ENCODE results near the gene GSTP1.

Gene GSTP1

GRCh38 chr11:67626970-67627369 is 43.4 kb downstream of the GSTP1 start:
- DNase-seq (ENCODE audit: low read depth, low spot score), result no peak
- TF ChIP-seq CTCF (IDR thresholded peaks at IDR 0.05; ENCODE audit: insufficient read depth, low read length, missing control alignments), result no peak
- ChIA-PET POLR2A (no interaction called here), CTCF (interaction anchor here (1.7 to 6.3 kb wide), 4 partner anchors 12 to 54 kb away, joined by 4 to 104 read pairs (median 67); no protein-coding TSS in a partner anchor)
- no peak overlapping the region for H3K4me3 ChIP-seq (ENCODE audit: low read depth, low read length)

- ChIA-PET CTCF (interaction anchor here (0.7 to 6.3 kb wide), 7 partner anchors 13 to 166 kb away, joined by 4 to 104 read pairs (median 24); partner anchors contain the start of genes ACY3 and GSTP1), POLR2A (no interaction called here)
- TF ChIP-seq CTCF (IDR thresholded peaks at IDR 0.05; ENCODE audit: insufficient read depth, low read length, missing control alignments), result no peak
- H3K4me3 ChIP-seq (ENCODE audit: low read depth, low read length), result no peak overlapping the region
- no peak for DNase-seq (ENCODE audit: low read depth, low spot score)
Measured at GRCh38 chr11:67627441-67627811, 43.8 kb downstream of the GSTP1 start.

GRCh38 chr11:67627812-67628624 is 44.4 kb downstream of the GSTP1 start:
- POLR2A ChIA-PET, result no interaction called here
- CTCF ChIA-PET, result interaction anchor here (0.7 to 6.3 kb wide), 19 partner anchors 7 to 178 kb away, joined by 3 to 104 read pairs (median 4); partner anchors contain the start of genes ACY3 and GSTP1
- no peak overlapping the region for H3K4me3 ChIP-seq (ENCODE audit: low read depth, low read length)
- TF ChIP-seq CTCF (IDR thresholded peaks at IDR 0.05; ENCODE audit: insufficient read depth, low read length, missing control alignments), result no peak
- DNase-seq (ENCODE audit: low read depth, low spot score), result no peak

GRCh38 chr11:67628710-67629385 is 45.2 kb downstream of the GSTP1 start:
- CTCF ChIA-PET, result interaction anchor here (0.7 to 6.3 kb wide), 29 partner anchors 8 to 327 kb away, joined by 3 to 104 read pairs (median 4); partner anchors contain the start of genes ACY3, GSTP1, PPP1CA and TBX10
- DNase-seq (ENCODE audit: low read depth, low spot score), result no peak
- H3K4me3 ChIP-seq (ENCODE audit: low read depth, low read length), result no peak overlapping the region
- TF ChIP-seq CTCF (IDR thresholded peaks at IDR 0.05; ENCODE audit: insufficient read depth, low read length, missing control alignments), result no peak
- POLR2A ChIA-PET, result no interaction called here

GRCh38 chr11:67629386-67630227 is 46.0 kb downstream of the GSTP1 start, which contains the start of gene NUDT8:
NUDT8 (minus strand) TSS chr11:67629937; CDS start chr11:67629911, 26 bp downstream.
- ChIA-PET POLR2A (interaction anchor here (0.7 kb wide), 1 partner anchor 62 kb away, joined by 3 read pairs; no protein-coding TSS in a partner anchor), CTCF (interaction anchor here (0.6 to 6.3 kb wide), 30 partner anchors 9 to 326 kb away, joined by 3 to 104 read pairs (median 4); partner anchors contain the start of genes ACY3, GSTP1, PPP1CA and TBX10)
- TF ChIP-seq CTCF (IDR thresholded peaks at IDR 0.05; ENCODE audit: insufficient read depth, low read length, missing control alignments), result peak; percentile 88
- peak within 1 kb of the TSS; percentile 79 for H3K4me3 ChIP-seq (ENCODE audit: low read depth, low read length)
- DNase-seq (ENCODE audit: low read depth, low spot score), result no peak

All from AG04449 (cell line).